ENCODE results near the gene MAPK14. TPM values are rescaled to one million over a fixed set of nuclear protein-coding genes. Genes with fewer than 3 reads are reported as not detected.
"Not testable (repeated sequence)": the region's sequence is repeated elsewhere in the genome, so short reads cannot be mapped to it uniquely, and the experiment has no call there.

MAPK14 gene
- total and polyA plus RNA-seq, 2 of the 4 experiments (the other 2 are of a cell fraction), result 28.4 to 74.4 TPM

DNA sequence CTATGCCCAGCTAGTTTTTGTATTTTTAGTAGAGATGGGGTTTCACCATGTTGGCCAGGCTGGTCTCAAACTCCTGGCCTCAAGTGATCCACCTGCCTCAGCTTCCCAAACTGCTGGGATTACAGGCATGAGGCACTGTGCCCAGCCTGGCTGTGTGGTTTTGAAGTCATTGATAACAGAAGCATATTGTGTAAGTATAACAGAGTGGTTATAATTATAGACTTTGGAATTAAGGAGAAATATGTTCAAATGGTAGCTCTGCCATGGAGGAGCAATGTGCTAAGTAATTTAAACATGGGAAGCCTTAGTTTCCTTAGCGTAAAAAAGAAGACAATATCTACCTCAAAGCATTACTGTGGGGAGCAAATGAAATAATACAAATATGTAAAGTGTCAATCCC lies 47.5 kb upstream of the MAPK14 start:
- BruUV-seq (replicated peaks); H3K56ac ChIP-seq (ENCODE audit: extremely low read depth, insufficient read depth, low read length); H3K4me1 ChIP-seq (ENCODE audit: control insufficient read depth, insufficient read depth, low read length); H4K20me1 ChIP-seq (ENCODE audit: insufficient read depth, low read length); H2AK9ac ChIP-seq (replicated peaks; ENCODE audit: low read depth, low read length, poor library complexity); intact Hi-C loops (cut with micrococcal nuclease); H2BK120ac ChIP-seq (ENCODE audit: low read depth, low read length); H3K9me3 ChIP-seq (ENCODE audit: control insufficient read depth, insufficient read depth, low read length); ATAC-seq (ENCODE audit: low read depth); H3K4me3 ChIP-seq (ENCODE audit: insufficient read depth, low read depth, low read length); H3K36me3 ChIP-seq (ENCODE audit: control insufficient read depth, insufficient read depth, low read length); H2BK15ac ChIP-seq (ENCODE audit: low read depth, low read length); DNase-seq; H2AK5ac ChIP-seq (ENCODE audit: low read depth, low read length); H3K18ac ChIP-seq (ENCODE audit: low read depth, low read length); dilution Hi-C loops (cut with HindIII; ENCODE audit: low sequenced_read_pairs, unreplicated experiment); H3K9me1 ChIP-seq (ENCODE audit: insufficient read depth, low read length); H3K23ac ChIP-seq (ENCODE audit: low read depth, low read length); H2BK5ac ChIP-seq (ENCODE audit: low read depth, low read length, poor library complexity, severe bottlenecking); H3K79me1 ChIP-seq (ENCODE audit: low read depth in 1 of 2, low read length in 2 of 2); H3K14ac ChIP-seq (replicated peaks; ENCODE audit: low read depth, low read length); H4K5ac ChIP-seq (ENCODE audit: low read depth, low read length); H2BK20ac ChIP-seq (ENCODE audit: low read depth, low read length); H3K4ac ChIP-seq (ENCODE audit: low read depth, low read length); H4K8ac ChIP-seq (ENCODE audit: low read depth in 2 of 2, low read length in 2 of 2); H3K27ac ChIP-seq (ENCODE audit: insufficient read depth, low read length); CTCF ChIA-PET; H4K91ac ChIP-seq (ENCODE audit: insufficient read depth, low read depth, low read length); H2AFZ ChIP-seq (replicated peaks; ENCODE audit: low read length, poor library complexity); H3K9ac ChIP-seq (ENCODE audit: low read depth, low read length); H3K4me2 ChIP-seq (ENCODE audit: low read depth, low read length); in situ Hi-C loops (cut with MboI; ENCODE audit: low sequenced_read_pairs): not testable (repeated sequence)
- no CpG with 5 or more reads among the region's 1 CpG for WGBS, 2 experiments (ENCODE audit: extremely low coverage in 2 of 2, insufficient read length in 1 of 2)
- POLR2A ChIA-PET (ENCODE audit: unreplicated experiment), result interaction anchor here (0.9 kb wide), 1 partner anchor 10 kb away, joined by 3 read pairs; no protein-coding TSS in a partner anchor
- H3K27me3 ChIP-seq (ENCODE audit: control insufficient read depth, insufficient read depth, low read length), result peaks cover 11% of the 10 kb centered on the region
